SH-SY5Y (cell line): ENCODE data around the gene PLCL1.

Source experiments
- GATA2 ChIP-seq: IDR thresholded peaks from 2 replicates; pipeline ENCODE4 v1.6.1; 2011; ENCODE audit warnings: mild to moderate bottlenecking, low read depth, low read length
- GATA3 ChIP-seq: IDR thresholded peaks from 2 replicates; pipeline ENCODE4 v1.6.1; 2011; ENCODE audit warnings: low read depth, mild to moderate bottlenecking, low read length, moderate library complexity

PLCL1 gene

GRCh38 chr2:198004921-198005829 is 200.8 kb downstream of the PLCL1 start:
- TF ChIP-seq GATA3 (no peak), GATA2 (no peak)

DNA sequence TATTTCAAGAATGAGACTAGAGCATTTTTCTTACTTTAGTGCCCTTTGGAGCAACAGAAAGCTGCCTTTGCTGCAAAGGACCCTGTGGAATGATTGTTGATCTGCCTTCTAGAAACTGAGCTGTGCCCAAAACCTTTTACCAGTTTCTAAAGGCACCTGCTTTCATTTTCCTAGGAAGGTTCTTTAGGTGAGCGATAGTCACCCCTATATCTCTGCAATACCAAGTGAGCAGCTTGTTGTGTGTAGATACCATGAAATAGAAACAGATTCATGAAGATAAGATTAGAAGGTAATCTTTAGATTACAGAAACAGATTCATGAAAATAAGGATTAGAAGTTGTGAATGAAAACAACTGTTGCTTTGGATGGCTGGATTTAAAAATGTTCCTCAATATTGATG is 202.3 kb downstream of the PLCL1 start:
- TF ChIP-seq GATA2 (no peak), GATA3 (no peak)

DNA sequence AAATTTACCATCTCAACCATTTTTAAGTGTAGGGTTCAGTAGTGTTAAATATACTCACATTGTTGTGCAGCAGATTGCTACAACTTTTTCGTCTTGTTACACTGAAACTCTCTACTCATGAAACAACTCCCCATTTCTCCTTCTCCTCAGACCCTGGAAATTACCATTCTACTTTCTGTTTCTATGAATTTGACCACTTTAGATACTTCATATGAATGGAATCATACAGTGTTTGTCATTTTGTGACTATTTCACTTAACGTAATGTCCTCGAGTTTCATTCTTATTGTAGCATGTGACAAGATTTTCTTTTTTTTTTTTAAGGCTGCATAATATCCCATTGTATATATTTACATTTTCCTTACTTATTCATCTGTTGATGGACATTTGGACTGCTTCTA is 203.8 kb downstream of the PLCL1 start:
- TF ChIP-seq GATA3 = no peak
- no peak for TF ChIP-seq GATA2

GRCh38 chr2:198012025-198012424 is 207.6 kb downstream of the PLCL1 start:
- TF ChIP-seq GATA2 (no peak), GATA3 (no peak)

DNA sequence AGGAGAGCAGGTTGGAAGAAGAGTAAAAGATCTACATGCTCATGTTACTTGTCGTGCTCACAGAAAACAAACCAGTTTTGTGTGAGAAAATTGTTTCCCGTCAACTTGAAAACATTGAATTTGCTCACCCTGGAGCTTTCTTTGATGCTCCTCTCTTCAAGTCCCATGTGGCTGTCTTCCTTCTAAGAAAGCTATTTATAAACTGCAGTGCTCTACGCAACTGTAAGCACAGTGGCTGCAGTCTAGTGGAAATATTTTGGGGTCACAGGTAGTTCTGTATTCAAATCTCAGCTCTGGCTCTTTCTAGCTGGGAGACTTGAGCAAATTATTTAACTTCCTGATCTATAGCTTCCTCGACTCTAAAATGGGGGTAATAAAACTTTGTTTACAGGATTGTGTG is 211.8 kb downstream of the PLCL1 start:
- no peak for TF ChIP-seq GATA3
- TF ChIP-seq GATA2 = no peak

GRCh38 chr2:198017068-198017467 is 212.7 kb downstream of the PLCL1 start:
- TF ChIP-seq GATA2 (no peak), GATA3 (no peak)

GRCh38 chr2:198028955-198029354 is 224.6 kb downstream of the PLCL1 start:
- no peak for TF ChIP-seq GATA2
- TF ChIP-seq GATA3 = no peak

DNA sequence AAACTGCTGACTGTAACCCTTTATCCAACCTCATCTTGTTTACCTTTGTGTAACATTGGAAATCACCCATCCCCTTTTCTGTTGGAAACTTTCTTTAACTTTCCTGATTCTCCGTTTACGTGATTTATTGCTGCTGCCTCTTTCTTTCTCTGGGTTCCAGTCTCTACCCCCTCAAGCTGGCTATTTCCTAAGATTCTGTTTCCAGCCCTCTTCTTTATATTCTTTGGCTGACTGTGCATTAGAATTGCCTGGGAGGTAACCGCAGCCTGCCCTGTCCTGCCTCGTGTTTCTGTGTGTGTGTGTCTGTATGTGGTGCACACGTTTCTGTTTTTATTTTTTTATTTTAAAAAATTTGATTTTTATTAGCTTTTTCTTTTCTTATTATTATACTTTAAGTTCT is 229.2 kb downstream of the PLCL1 start:
- TF ChIP-seq GATA3 = no peak
- no peak for TF ChIP-seq GATA2

DNA sequence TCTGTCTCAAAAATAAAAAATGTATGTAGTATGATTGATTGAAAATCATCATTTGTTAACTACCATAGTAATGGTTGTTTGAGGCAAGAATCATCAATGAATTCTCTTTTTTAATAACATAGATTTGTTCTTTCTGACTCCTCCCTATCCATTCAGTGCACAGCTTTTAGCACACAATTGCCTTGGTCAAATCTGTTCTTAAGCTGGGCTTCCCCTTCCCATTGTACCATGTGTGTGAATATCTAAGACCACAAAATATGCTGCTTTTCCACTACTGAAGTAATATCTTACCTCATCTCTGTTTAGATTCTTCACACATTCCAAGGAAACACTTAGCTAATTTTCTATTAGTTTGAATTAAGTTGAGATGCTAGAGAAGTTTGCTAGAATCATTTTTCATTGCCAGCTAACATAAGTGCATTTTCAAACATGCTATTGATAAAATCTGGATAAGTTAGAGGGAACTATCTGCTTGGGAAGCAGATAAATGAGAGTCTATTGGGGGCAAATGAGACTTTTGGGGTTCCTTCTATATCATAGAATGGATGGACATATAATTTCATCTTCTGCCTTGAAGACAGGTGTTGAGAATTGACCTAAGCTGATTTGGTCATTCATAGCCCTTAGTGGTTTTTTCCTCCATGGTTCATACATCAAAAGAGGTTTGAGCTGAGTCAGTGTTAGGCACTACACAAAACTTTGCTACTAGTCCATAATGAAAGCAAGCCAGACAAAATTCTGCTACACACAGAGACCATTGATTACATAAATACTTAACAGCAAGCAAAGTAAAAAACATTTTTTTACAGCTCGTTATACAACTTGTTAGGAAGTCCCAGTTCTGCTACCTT is 231.9 kb downstream of the PLCL1 start:
- TF ChIP-seq GATA2 = no peak
- TF ChIP-seq GATA3 = no peak

DNA sequence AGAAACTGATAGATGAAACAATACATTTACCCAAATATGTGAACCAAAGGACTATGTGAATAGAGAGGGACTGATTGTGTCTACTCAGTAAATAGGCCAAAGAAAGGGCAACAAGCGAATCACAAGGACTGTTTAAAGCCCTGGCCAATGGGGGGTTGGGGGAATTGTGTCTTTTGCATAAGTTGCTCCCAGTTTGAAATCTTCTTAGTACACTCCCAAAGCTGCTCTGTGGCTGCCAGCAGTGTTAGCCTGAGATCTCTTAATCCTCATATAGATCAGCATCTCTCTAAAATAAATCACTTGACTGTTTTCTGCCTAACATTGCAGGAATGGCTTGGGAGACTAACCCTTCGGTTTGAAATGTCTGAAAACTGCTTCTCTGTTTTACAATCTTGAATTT is 236.4 kb downstream of the PLCL1 start:
- TF ChIP-seq GATA3 (no peak), GATA2 (no peak)

- TF ChIP-seq GATA2 (no peak), GATA3 (no peak)
Measured at GRCh38 chr2:198042189-198042588, 237.8 kb downstream of the PLCL1 start.

- TF ChIP-seq GATA3 (no peak), GATA2 (no peak)
Measured at GRCh38 chr2:198044777-198045176, 240.4 kb downstream of the PLCL1 start.

DNA sequence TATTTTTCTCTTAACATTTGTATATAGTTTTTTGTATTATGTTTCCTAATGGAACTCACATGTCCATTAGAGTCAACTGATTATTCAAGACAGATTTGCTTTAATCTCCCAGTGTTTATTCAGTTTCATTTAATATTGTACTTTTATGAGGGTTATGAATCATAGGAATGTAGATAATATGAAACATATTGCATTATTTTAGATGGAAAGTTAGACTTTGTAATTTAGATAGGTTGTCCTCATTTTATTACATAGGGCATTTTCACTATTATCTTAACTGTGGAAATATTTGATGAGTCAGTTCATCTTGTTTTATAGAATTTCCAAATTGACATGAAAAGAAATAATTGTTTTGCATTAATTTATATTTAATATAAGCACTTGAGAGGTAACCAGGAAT is 240.8 kb downstream of the PLCL1 start:
- TF ChIP-seq GATA3 (no peak), GATA2 (no peak)

DNA sequence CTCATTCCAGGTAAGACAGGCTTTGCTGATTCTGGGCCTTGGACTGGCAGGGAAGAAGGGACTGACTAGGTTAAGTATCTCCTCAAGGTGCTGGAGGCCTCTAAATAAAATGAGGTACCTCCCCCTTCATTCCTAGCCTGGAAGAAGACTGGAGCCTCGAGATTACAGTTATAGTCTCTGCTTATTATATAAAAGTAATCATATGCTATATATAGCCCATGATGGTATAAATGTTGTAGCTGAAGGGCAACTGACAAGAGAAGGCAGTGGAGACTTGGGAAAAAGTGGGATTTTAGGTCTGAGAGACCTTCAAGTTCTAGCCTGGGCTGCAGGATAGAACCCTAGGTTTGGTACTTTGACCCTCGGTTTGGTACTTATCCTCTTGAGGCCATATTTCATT is 248.3 kb downstream of the PLCL1 start:
- TF ChIP-seq GATA2 (no peak), GATA3 (no peak)

GRCh38 chr2:198053148-198053547 is 248.8 kb downstream of the PLCL1 start:
- TF ChIP-seq GATA2 = no peak
- TF ChIP-seq GATA3 = no peak

- TF ChIP-seq GATA3 (no peak), GATA2 (no peak)
Measured at GRCh38 chr2:198053776-198054175, 249.4 kb downstream of the PLCL1 start.

GRCh38 chr2:198054299-198054698 is 249.9 kb downstream of the PLCL1 start:
- TF ChIP-seq GATA2 (no peak), GATA3 (no peak)
